IMR-90 (cell line): ENCODE results near the gene LANCL3.
"Not testable (repeated sequence)": the region's sequence is repeated elsewhere in the genome, so short reads cannot be mapped to it uniquely, and the experiment has no call there.

Source experiments
- CEBPB ChIP-seq: IDR thresholded peaks from 2 replicates; pipeline ENCODE4 v1.6.1; 2012; ENCODE audit warnings: low read depth, low read length, improper control_type of control experiment
- FOS ChIP-seq: fragments of 150-350 bp; IDR thresholded peaks from 2 replicates; pipeline ENCODE4 v1.6.1; 2016; ENCODE audit warnings: low read depth, low read length
- MAFK ChIP-seq: IDR thresholded peaks from 2 replicates; pipeline ENCODE4 v1.6.1; 2012; ENCODE audit warnings: low read depth, low read length, improper control_type of control experiment
- MXI1 ChIP-seq: IDR thresholded peaks from 2 replicates; pipeline ENCODE4 v1.6.1; 2012; ENCODE audit warnings: low read depth, mild to moderate bottlenecking, low read length, moderate library complexity, borderline replicate concordance
- POLR2A ChIP-seq: IDR thresholded peaks from 2 replicates; pipeline ENCODE4 v1.6.1; 2012; ENCODE audit warnings: mild to moderate bottlenecking, low read depth, low read length
- RAD21 ChIP-seq: IDR thresholded peaks from 2 replicates; pipeline ENCODE4 v1.6.1; 2012; ENCODE audit warnings: low read length, improper control_type of control experiment
- TF ChIP-seq, protein P1 (sequence below): conservative IDR thresholded peaks from 2 replicates; pipeline ENCODE4 v1.5.1; 2012; ENCODE audit warnings: mild to moderate bottlenecking, low read depth, low read length, improper control_type of control experiment
- TF ChIP-seq, protein P2 (sequence below): fragments of 150-350 bp; IDR thresholded peaks from 2 replicates; pipeline ENCODE4 v1.6.1; 2017; ENCODE audit warnings: mild to moderate bottlenecking, antibody characterized with exemption, low read length, low read depth
- TF ChIP-seq, protein P3 (sequence below): fragments of 150-350 bp; IDR thresholded peaks from 2 replicates; pipeline ENCODE4 v1.6.1; 2016; ENCODE audit warnings: low read depth, mild to moderate bottlenecking, low read length, moderate library complexity, borderline replicate concordance

DNA sequence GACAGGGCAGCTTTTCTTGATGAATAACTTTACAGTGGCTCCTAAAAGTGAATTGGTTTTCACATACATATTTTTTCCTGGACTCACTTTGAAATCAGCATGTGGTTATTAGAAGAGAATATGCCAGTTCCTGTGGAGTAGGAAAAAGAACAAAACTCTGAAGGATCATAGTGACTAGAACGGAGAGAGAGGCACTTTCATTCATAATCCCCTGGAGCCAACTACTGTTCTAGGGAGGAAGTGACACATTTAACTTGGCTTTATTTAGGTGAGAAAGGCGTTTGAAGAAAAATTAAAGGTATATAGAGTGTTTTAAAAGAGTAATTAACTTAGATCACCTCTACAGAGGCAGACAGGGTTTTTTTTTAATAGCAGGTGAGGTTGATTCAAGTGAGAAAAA is 1.7 kb downstream of the LANCL3 start:
- TF ChIP-seq, protein P1, sequence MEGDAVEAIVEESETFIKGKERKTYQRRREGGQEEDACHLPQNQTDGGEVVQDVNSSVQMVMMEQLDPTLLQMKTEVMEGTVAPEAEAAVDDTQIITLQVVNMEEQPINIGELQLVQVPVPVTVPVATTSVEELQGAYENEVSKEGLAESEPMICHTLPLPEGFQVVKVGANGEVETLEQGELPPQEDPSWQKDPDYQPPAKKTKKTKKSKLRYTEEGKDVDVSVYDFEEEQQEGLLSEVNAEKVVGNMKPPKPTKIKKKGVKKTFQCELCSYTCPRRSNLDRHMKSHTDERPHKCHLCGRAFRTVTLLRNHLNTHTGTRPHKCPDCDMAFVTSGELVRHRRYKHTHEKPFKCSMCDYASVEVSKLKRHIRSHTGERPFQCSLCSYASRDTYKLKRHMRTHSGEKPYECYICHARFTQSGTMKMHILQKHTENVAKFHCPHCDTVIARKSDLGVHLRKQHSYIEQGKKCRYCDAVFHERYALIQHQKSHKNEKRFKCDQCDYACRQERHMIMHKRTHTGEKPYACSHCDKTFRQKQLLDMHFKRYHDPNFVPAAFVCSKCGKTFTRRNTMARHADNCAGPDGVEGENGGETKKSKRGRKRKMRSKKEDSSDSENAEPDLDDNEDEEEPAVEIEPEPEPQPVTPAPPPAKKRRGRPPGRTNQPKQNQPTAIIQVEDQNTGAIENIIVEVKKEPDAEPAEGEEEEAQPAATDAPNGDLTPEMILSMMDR, result not testable (repeated sequence)
- not testable (repeated sequence) for TF ChIP-seq POLR2A, MAFK, MXI1, CEBPB, RAD21, FOS
- TF ChIP-seq, protein P2, sequence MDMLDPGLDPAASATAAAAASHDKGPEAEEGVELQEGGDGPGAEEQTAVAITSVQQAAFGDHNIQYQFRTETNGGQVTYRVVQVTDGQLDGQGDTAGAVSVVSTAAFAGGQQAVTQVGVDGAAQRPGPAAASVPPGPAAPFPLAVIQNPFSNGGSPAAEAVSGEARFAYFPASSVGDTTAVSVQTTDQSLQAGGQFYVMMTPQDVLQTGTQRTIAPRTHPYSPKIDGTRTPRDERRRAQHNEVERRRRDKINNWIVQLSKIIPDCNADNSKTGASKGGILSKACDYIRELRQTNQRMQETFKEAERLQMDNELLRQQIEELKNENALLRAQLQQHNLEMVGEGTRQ, result not testable (repeated sequence)
- TF ChIP-seq, protein P3, sequence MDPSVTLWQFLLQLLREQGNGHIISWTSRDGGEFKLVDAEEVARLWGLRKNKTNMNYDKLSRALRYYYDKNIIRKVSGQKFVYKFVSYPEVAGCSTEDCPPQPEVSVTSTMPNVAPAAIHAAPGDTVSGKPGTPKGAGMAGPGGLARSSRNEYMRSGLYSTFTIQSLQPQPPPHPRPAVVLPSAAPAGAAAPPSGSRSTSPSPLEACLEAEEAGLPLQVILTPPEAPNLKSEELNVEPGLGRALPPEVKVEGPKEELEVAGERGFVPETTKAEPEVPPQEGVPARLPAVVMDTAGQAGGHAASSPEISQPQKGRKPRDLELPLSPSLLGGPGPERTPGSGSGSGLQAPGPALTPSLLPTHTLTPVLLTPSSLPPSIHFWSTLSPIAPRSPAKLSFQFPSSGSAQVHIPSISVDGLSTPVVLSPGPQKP, result not testable (repeated sequence)
